DMS79 (cell line): ENCODE data around the gene ABCA13.
"Not testable (repeated sequence)": the region's sequence is repeated elsewhere in the genome, so short reads cannot be mapped to it uniquely, and the experiment has no call there.

Experiments
- DNase-seq: peaks from one replicate; lab custom pipeline; 2025; lab: John Stamatoyannopoulos, UW

ABCA13 gene

DNA sequence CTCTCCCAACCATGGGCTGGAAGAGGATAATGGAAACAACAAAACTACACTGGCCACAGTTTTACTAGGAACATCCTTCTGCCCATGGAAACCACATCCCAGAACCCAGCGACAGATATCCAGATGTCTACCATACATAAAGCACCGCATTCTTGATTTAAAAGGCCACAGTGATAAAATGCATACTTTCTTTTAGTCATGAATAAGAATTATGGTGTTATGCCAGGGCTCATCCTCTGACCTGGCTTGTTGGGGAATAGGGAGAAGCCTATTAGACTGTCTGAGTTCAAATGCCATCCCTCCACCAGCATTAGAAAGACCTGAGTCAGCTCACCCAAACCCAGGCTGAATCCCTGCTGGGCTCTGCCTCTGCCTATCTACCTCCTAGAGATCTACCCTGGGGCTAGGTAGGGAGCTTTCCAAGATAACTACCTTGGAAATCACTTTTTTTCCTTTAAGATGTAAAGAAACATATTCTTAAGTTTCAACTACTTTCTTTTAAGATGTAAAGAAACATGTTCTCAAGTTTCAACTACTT lies 5.2 kb downstream of the ABCA13 start:
- DNase-seq: no peak

DNA sequence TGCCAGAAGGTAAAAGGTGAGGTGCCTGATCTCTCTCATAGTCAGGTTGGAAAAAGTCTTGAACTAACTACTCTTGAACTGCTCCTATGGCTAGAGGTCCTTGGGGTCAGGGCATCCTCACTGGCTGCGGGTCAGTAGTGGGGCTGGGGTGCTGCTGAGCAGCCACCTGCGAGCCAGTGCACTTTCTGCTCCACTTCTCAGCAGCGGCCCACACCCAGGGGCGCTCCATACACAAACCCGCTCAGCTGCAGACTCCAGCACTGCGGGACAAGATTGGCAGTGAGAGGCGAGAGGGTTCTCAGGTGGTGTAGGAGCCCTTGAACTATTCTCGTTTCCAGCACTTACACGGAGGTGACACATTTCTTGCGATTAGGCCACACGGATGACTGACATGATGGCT lies 6.0 kb downstream of the ABCA13 start:
- DNase-seq: no peak

DNA sequence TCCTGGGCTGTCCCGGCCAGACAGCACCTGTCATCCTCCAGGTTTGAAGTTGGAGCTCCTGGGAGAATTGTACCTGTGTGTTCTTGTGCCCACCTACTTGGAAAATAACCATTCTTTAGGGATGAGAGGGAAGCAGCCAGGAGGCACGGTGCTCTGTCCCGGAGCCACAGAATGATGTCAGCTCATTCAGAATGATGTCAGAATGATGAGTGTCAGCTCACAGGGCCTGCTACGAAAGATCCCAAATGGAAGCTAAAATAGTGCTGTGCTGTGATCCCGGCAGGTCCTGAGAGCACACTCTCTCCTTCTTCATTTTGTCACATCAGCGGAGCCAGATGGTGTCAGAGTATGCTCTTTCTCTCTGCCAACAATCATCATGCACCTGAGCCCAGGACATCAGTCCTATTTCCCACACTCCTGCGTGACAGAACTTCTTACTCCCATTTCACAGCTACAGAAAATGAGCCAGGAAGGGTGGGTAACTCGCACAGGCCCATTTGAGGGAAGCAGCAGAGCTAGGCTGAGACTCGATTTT lies 8.3 kb downstream of the ABCA13 start:
- DNase-seq: no peak

DNA sequence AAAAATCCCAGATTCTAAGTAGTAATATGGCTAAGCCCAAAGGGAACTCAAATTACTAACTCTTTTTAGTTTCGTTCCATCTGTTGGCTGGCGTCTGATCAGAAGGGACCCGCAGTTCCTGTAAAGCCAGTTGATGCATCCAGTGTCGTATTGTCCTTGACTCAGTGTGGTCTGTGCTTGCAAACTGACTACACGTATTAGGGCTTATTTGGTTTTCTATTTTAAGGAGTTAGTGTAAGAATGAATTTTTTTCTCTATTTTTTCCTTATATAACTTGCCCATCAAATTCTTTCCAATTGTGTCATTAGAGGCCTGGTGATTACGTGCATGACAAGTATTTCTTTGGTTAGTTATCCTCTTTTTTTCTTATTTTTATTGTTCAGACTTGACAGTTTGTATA lies 9.7 kb downstream of the ABCA13 start:
- DNase-seq: no peak

DNA sequence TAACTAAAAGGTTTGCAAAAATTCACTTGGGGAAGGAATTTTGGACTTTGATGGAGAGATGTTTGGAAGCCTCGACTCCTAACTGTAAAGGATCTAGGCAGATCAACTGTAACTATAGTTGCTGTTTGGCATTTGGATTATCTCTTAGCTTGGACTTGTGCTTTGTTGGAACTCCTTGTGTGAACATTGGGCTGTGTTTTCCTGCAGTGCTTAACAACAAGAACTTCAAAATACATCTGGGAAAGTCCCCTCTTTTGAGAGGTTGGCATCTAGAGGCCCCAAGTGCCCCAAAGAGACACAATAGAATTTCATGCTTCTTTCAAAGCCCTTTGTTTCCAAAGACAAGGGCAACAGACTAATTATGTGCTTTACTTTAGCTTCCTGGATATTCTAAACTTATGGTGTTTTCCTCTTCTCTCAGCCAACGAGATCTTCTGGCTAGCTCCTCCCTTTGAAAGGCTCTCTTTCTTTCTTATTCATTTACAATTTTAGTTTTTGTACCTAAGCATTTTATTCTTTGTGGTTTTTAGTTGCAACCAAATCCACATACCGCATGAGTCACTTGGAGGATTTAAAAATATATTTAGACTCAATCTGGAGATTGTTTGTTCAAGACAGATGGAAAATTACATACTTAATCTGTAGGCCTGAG lies 11.6 kb downstream of the ABCA13 start:
- no peak for DNase-seq

DNA sequence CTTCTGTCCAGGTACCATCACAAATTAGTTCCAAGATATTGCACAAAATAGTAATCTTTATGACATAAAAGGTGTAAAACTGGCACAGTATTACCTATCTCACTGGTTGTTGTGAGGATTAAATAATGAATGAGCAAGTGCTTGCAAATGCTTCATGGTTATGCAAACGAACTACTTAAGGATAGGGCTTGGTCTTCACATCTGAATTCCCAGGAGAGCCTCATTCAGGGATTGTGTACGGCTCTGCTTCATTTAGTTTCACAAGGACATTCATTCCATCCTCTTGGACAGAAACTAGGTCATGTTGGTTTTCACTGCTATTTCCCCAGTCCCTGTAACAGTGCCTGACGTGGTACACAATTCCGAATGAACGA lies 12.1 kb downstream of the ABCA13 start:
- DNase-seq: peak; percentile 86

DNA sequence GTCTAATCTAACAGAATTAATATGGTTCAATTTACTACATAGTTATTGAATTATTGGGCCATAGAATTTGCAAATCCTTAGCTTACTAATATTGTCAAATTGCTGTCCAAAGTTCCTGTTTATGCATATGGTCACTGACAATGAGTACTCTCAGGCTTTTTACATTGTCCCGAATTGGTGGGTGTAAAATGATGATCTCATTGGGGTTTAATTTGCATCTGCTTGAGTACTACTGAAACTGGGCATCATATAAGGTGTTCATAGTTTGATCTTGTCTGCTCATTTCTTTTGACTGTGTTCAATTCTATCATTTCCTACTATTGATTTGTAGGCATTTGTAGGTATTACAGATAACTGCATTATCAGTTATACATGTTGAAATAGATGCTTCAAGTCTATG lies 12.7 kb downstream of the ABCA13 start:
- DNase-seq: no peak

DNA sequence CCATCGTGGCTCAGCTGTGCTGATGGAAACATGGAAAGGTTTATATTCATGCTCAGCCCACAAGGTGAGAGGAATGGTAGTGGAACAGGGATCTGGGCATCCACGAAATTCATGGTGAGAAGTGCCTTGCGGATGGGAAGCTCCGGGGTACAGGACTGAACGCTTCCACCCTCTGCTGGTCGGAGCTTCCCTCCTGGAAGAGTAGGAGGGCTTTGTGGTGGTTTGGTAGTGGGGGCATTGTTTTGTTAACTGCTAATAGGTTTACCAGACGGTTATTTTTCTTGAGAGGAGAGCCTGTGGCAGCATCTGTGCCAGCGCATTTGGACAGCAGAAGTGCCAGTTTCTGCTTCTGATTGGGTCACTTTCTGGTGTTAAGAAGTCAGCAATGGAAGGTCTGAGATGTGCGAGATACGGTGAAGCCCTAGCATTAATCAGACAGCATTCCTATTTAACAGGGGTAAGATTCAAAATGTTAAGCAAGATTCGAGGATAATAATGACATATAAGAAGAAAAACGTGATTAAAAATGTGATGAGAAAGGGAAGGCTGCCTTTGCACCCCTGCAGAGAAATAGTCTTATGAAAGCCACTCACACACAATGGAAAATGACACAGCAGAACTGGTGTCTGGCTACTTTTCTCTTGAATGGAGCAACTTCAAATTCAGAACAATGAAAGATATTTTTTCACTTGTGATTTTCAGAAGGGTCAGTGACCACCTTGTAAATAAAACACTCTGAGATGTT lies 17.7 kb downstream of the ABCA13 start:
- DNase-seq: no peak

DNA sequence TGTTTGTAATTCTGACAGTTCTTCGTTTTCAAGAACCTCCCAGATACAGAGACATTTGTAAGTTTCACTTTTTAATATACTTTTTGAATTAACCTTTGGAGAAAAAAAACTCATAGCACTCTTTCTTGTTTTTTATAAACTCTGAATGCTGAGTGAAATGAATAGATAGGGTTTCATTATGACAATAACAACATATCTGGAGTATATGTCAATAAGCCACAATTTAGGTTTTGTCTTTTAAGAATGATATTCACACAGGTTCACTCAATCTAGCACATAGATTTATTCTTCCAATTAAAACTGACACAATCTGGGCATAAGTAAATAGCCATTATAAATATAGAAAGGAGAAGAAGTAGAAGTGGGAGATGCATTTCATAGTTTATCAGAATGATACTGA lies 21.7 kb downstream of the ABCA13 start:
- DNase-seq: no peak

DNA sequence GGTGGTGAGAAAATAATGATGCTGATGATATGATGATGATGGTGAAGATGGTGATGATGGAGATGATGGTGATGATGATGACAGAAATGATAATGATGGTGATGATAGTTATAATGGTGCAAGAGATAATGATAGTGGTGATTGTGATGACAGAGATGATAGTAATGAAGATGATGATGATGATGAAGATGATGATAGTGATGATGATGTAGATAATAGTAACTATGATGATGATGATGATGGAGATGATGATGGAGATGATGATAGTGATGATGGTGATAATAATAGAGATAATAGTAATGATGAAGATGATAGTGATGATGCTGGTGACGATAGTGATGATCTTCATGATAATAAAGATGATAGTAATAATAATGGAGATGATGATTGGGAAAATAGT lies 22.2 kb downstream of the ABCA13 start:
- no peak for DNase-seq

DNA sequence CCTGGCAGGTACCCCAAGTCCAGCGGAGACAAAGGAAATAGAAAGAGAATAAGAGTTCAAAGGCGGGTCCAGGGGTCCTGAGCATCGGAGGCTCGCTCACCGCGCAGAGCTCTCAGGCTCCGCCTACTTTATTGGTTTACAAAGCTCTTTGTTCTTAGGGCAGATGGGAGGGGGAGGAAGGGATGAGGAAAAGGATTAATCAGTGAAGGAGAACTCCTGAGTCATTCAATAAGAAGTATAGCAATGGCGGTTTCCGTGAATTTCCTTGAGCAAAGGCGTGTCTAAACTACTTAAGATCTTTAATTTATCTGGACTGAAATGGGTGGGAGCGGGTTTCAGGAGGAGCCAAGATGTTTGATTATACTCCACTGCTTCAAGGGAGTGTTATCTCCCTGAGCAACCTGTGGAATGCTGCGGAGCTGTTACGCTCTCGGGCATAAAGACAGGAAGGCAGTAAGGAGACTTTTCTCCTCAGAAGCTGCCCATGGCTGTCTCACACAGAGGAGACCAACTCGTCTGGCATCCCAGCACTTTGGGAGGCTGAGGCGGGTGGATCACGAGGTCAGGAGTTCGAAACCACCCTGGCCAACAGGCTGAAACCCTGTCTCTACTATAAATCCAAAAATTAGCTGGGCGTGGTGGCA lies 29.8 kb downstream of the ABCA13 start:
- DNase-seq: not testable (repeated sequence)

DNA sequence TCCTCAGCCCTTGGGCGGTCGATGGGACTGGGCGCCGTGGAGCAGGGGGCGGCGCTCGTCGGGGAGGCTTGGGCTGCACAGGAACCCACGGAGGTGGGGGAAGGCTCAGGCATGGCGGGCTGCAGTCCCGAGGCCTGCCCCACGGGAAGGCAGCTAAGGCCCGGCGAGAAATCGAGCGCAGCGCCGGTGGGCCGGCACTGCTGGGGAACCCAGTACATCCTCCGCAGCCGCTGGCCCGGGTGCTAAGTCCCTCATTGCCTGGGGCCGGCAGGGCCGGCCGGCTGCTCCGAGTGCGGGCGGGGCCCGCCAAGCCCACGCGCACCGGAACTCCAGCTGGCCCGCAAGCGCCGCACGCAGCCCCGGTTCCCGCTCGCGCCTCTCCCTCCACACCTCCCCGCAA lies 31.7 kb downstream of the ABCA13 start:
- DNase-seq: not testable (repeated sequence)

DNA sequence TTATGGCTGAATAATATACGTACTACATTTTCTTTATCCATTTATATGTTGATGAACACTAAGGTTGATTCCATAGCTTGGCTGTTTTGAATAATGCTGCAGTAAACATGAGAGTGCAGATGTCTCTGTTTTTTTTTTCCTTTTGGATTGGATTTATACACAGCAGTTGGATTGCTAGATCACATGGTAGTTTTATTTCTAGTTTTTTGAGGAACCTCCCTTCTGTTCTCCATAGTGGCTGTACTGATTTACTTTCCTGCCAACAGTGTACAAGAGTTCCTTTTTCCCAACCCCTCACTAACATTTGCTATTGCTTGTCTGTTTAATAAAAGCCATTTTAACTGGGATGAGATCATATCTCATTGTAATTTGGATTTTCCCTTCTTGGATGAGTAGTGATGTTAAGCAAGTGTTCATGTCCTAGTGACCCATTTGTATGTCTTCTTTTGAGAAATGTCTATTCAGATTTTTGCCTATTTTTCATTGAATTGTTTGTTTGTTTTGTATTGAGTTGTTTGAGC lies 36.0 kb downstream of the ABCA13 start:
- DNase-seq: no peak

DNA sequence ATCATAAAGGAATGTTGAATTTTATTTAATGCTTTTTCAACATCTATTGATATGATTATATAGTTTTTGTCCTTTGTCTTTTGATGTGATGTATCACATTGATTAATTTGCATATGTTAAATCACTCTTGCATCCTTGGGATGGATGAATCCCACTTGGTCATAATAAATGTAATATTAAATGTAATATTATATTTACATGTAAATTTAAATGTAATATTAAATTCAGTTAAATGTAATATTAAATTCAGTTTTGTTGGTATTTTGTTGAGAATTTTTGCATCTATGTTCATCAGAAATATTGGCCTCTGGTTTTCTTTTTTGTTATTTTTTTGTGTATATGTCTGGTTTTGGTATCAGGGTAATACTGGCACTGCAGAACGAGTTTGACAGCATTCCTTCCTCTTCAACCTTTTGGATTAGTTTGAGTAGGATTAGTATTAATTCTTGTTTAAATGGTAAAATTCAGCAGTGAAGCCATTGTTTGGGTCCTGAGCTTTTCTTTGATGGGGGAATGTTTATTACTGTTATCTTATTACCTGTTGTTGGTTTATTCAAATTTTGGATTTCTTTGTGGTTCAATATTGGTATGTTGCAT lies 37.8 kb downstream of the ABCA13 start:
- no peak for DNase-seq

DNA sequence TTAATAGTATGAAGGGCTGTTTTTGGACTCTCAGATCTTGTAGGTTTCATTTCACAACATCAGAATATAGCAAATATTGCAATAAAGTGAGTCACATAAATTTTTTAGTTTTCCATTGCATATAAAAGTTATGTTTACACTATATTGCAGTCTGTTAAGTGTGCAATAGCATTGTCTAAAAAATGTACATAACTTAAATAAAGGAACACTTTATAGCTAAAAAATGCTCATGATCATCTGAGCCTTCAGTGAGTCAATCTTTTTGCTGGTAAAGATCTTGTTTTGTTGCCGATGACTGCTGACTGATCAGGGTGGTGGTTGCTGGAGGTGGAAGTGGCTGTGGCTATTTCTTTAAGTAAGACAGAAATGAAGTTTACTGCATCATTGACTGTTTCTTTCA lies 42.0 kb downstream of the ABCA13 start:
- DNase-seq: no peak

DNA sequence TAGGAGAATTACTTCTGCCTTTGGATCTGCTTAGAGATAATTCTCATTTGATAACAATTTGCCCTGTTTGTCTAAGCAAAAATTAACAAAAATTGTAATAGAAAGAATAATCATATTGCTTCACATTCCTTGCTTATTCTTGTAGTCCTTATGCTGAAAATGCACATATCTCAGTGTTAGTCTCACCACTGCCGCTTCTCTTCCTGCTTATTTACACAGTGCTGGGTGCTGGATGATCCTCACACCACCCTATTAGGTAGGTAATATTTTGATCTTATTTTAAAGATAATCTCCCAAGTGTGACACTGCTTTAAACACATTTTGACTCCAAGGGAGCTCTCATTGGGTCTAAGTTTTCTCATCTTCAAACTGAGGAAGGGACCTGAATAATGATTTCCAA lies 46.0 kb downstream of the ABCA13 start:
- no peak for DNase-seq

DNA sequence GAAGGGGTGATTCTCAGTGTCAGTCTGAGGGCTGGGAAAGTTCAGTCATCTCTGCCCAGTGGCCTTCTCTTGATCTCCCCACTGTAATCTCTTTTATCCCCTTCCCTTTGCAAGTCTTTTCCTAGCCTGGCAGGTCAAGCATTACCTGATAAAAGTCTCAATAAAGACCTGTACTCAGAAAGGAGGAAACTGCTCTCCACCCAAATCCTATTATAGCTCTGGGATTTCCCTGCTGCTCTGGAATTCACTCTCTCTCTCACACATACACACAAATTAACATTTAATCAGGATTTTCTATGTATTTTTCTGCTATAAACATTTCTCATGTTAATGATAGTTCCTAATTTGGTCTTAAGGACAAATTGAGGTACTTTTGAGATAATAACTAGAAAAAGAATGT lies 46.5 kb downstream of the ABCA13 start:
- no peak for DNase-seq

DNA sequence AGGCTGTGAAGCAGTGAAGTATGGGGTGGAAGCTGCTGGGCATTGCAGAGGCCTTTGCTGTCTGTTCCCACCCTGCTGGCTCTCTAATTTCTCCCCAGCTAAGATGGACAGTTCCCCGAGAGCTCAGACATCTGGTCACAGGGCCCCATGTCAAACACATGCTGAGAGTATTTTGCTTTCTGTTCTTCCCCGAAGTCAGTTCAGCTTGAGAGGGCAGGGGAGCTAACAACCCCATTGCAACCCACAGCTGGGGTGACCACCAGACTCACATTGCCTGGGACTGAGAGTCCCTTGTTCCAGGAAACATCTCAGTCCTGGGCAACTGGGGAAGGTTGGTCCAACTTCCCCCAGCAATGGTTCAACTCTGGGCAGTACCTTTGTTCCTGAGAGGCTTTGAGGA lies 52.8 kb downstream of the ABCA13 start:
- DNase-seq: no peak

DNA sequence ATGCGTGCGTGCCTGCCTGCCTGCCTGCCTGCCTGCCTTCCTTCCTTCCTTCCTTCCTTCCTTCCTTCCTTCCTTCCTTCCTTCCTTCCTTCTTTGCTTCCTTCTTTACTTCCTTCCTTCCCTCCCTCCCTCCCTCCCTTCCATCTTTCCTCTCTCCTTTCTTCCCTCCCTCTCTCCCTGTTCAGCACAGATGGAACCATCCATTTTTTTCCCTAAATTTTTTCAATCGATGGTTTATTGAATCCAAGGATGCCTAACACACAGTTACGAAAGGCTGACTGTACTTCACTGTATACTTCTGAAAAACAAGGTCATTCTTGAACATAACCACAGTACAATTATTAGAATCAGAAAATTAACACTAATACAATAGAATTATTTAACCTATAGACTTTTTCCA lies 53.8 kb downstream of the ABCA13 start:
- DNase-seq: no peak

DNA sequence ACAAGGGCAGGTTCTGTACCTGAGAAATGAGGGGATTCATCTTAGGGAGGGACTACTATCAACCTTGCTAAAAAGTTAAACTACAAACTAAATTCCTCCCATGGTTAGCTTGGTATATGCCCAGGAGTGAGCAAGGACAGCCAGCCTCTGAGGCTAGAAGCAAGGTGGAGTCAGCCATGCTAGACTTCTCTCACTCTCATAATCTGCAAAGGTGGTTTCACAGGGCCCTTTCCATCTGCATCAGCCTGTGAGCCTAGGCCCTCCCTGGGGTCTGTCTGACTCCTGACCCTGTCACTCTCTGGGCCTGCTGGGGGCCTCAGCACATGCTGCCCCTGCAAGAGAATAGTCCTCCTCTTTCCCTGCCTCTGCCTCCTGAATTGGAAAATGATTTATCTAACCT lies 66.1 kb downstream of the ABCA13 start:
- DNase-seq: no peak

DNA sequence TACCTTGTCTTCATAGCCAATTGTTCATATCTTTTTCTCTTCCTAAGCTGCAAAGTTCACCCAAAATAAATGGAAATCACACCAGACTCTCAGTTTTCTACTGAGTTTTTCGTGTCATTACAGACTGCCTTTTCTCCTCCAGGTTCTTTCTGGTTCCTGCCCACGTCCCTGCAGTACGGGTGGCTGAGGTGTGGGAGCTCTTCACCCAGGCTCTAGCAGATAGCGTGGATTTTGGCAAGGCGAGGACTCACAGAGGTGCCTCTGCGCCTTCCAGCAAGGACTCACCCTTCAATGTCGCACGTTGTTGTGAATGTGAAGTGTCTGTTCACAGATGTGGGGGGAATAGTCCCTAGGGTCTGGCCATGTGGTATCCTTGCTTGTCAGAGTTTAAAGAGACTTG lies 71.6 kb downstream of the ABCA13 start:
- no peak for DNase-seq

DNA sequence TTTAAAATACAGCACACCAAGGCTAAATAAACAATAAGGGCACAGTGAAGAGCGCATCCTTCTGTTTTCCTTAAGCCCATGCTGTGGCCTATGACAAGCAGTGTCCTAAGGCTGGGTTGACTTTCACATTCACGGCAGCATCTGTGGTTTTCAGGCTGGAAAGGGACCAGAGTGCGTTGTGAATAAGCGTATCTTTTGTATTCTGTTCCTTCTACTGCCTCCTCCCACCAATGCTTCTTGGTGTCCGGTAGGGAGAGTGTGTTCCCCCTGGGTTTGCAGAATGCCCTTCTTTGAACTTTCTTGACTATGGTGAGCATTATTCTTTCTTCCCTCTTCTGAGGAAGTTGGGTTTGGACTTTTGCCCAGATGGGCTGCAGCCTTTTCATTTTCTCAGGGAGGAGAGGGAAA lies 73.6 kb downstream of the ABCA13 start:
- DNase-seq: no peak
